Fibroblast of lung (primary cell): ENCODE results near the gene PLTP. TPM values are rescaled to one million over a fixed set of nuclear protein-coding genes. Genes with fewer than 3 reads are reported as not detected.

Experiments
- DNase-seq, 2 donors: peaks; one replicate each; pipeline versions ENCODE4 v3.0.0 to v3.0.0-alpha.2; 2010; ENCODE audit warnings: low read depth in 2 of 2
- H2AFZ ChIP-seq: 2 replicates; pipeline ENCODE4 v1.5.1; 2012; ENCODE audit warnings: low read length, control low read depth, inconsistent platforms
- H3K27ac ChIP-seq: 2 replicates; pipeline ENCODE4 v1.5.1; 2011; ENCODE audit warnings: low read length, control low read depth; ENCODE audit not compliant: insufficient read depth
- H3K27me3 ChIP-seq: 2 replicates; pipeline ENCODE4 v1.5.1; 2011; ENCODE audit warnings: mild to moderate bottlenecking, low read length; ENCODE audit not compliant: control insufficient read depth, insufficient read depth
- H3K36me3 ChIP-seq: 2 replicates; pipeline ENCODE4 v1.5.1; 2011; ENCODE audit warnings: low read length; ENCODE audit not compliant: control insufficient read depth, insufficient read depth
- H3K4me1 ChIP-seq: 2 replicates; pipeline ENCODE4 v1.5.1; 2011; ENCODE audit warnings: low read length; ENCODE audit not compliant: control insufficient read depth, insufficient read depth; ENCODE audit errors: extremely low read depth
- H3K4me2 ChIP-seq: 2 replicates; pipeline ENCODE4 v1.5.1; 2011; ENCODE audit warnings: low read length, control low read depth; ENCODE audit not compliant: insufficient read depth; ENCODE audit errors: extremely low read depth
- H3K4me3 ChIP-seq, 4 experiments: fragments of 200-600 bp in 1 of 4; sonication (generic) in 1 of 4; replicated peaks in 1 of 4; 2 replicates each; pipeline ENCODE4 v1.5.1; 2011 to 2016; ENCODE audit warnings: low read length in 4 of 4, low read depth in 3 of 4, mild to moderate bottlenecking in 3 of 4, control low read depth in 2 of 4, inconsistent platforms in 1 of 4, mixed read lengths in 1 of 4; ENCODE audit not compliant: insufficient read depth in 1 of 4; ENCODE audit errors: control extremely low read depth in 1 of 4
- H3K79me2 ChIP-seq: 2 replicates; pipeline ENCODE4 v1.5.1; 2012; ENCODE audit warnings: mild to moderate bottlenecking, low read length, inconsistent platforms; ENCODE audit not compliant: control insufficient read depth, insufficient read depth
- H3K9ac ChIP-seq: 2 replicates; pipeline ENCODE4 v1.5.1; 2011; ENCODE audit warnings: mild to moderate bottlenecking, low read length, control low read depth; ENCODE audit not compliant: insufficient read depth
- H3K9me3 ChIP-seq: 2 replicates; pipeline ENCODE4 v1.5.1; 2012; ENCODE audit warnings: low read depth, low read length; ENCODE audit not compliant: control insufficient read depth, insufficient read depth
- H4K20me1 ChIP-seq: 2 replicates; pipeline ENCODE4 v1.5.1; 2011; ENCODE audit warnings: low read length; ENCODE audit not compliant: control insufficient read depth, insufficient read depth; ENCODE audit errors: extremely low read depth
- CTCF ChIP-seq, 2 donors: IDR thresholded peaks in 1 of 2; conservative IDR thresholded peaks in 1 of 2; 1 replicate in 1 of 2; 2 replicates in 1 of 2; pipeline ENCODE4 v1.5.1; 2011 to 2012; ENCODE audit warnings: low read length in 2 of 2, control low read depth in 1 of 2, inconsistent platforms in 1 of 2, low read depth in 1 of 2, mild to moderate bottlenecking in 1 of 2
- EZH2 ChIP-seq: IDR thresholded peaks from 2 replicates; pipeline ENCODE4 v1.5.1; 2012; ENCODE audit warnings: low read length, control low read depth, mild to moderate bottlenecking; ENCODE audit errors: missing control alignments
- polyA plus RNA-seq, 2 donors: library from polyadenylated mRNA; depleted of rRNA in 1 of 2; stranded (reverse) in 1 of 2; unstranded in 1 of 2; fragments of >200 nt; gene quantifications; 2 replicates each; pipeline ENCODE4 v1.2.1, GENCODE V29; 2011 to 2012; ENCODE audit warnings: missing spikeins in 1 of 2
- total RNA-seq: library from RNA; depleted of rRNA; stranded (reverse); fragments of >200 nt; gene quantifications from 2 replicates; pipeline ENCODE4 v1.2.1, GENCODE V29; 2014

The PLTP gene
- total and polyA plus RNA-seq, 2 donors (not counting 1 experiment from before 2014, with no cell fraction given), result 63.1 to 110 TPM

- Histone ChIP-seq H2AFZ (peak within 1 kb of the TSS; percentile 50), H3K4me1 (peaks cover 8% of the 10 kb centered on the region), H3K9me3 (no peaks in the 10 kb centered on the region), H3K9ac (peak within 1 kb of the TSS; percentile 76), H3K4me2 (peak within 1 kb of the TSS; percentile 96), H3K27ac (peak within 1 kb of the TSS; percentile 78), H3K27me3 (no peaks in the 10 kb centered on the region), H3K36me3 (peaks cover 22% of the 10 kb centered on the region), H3K79me2 (peaks cover 11% of the 10 kb centered on the region), H3K4me3 (peak within 1 kb of the TSS; percentile 77 to 97 (median 84)), H4K20me1 (no peaks in the 10 kb centered on the region)
- TF ChIP-seq EZH2, result no peak
- TF ChIP-seq CTCF (conservative IDR thresholded peaks at IDR 0.05 in 1 of 2, IDR thresholded peaks at IDR 0.05 in 1 of 2; ENCODE audit: low read depth in 1 of 2, low read length in 2 of 2), result no peak
- DNase-seq, result peak; percentile 88 to 95
Observed at GRCh38 chr20:45890985-45891983, 20.7 kb downstream of the PLTP start, which contains the start of the genes CTSA and NEURL2. TSS of gene CTSA (plus strand) at chr20:45891335. CDS start at chr20:45891569, 234 bp downstream. TSS of gene NEURL2 (minus strand) at chr20:45891208. CDS start at chr20:45890991, 217 bp downstream.

DNA sequence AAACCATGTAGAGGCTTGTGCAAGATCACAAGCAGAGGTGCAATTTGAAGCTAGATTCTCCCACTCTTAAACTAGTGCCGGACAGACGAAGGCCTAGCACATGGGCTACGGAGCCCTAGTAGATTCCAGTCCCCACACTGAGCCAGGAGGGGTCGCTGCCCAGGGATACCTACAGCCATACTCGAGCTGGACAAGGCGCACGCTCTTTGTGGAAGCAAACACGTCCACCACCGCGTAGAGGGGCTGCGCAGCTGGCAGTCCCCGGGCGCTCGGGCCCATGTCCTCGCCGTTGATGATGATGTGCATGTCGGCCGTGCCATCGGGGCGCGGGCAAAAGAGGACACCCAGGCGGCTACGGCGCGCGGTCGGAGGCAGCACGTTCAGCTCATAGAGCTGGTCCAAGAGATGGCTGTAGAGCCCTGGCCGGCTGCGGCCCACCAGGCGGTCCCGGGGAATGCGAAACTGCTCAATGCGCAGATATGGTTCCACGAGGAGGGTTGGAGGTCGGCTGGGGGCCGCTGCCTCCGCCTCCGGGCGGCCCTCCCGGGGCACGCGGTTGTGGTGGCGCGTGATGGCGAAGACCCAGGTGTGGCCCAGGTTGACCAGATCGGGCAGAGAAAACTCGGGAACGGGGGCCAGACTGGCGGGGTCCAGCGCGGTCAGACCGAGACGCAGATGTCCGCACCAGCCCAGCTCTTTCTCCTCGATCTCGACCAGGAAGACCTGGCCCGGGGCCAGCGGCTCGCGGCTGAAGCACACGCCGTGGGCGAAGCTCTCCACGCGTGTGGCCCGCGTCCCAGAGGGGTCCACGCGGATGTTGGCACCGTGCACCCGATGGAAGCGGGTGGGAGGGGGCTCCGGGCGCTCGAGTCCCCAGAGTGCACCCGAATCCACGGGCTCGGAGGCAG is 21.6 kb downstream of the PLTP start:
- peaks cover 8% of the 10 kb centered on the region for H3K4me1 ChIP-seq
- H3K27ac ChIP-seq, result peak overlapping the region; percentile 78
- peak overlapping the region; percentile 50 for H2AFZ ChIP-seq
- no peaks in the 10 kb centered on the region for H3K9me3 ChIP-seq
- no peaks in the 10 kb centered on the region for H3K27me3 ChIP-seq
- H3K9ac ChIP-seq, result peak overlapping the region; percentile 76
- H4K20me1 ChIP-seq, result no peaks in the 10 kb centered on the region
- H3K36me3 ChIP-seq, result peaks cover 17% of the 10 kb centered on the region
- TF ChIP-seq EZH2 (no peak), CTCF (conservative IDR thresholded peaks at IDR 0.05 in 1 of 2, IDR thresholded peaks at IDR 0.05 in 1 of 2; ENCODE audit: low read depth in 1 of 2, low read length in 2 of 2) (peak; percentile 62 to 79)
- peak overlapping the region; percentile 77 to 97 (median 84) for H3K4me3 ChIP-seq
- H3K4me2 ChIP-seq, result peak overlapping the region; percentile 96
- peak; percentile 81 to 85 for DNase-seq
- peaks cover 11% of the 10 kb centered on the region for H3K79me2 ChIP-seq
